ENCODE data around the gene PCP4L1.
A peak's percentile ranks its signal among the peaks of the same experiment; 100 is the strongest.

PCP4L1 gene

GRCh38 chr1:161267321-161267720, 8.8 kb downstream of the PCP4L1 start:
- no peak for DNase-seq (ENCODE audit: low spot score)

GRCh38 chr1:161273402-161273801, 14.9 kb downstream of the PCP4L1 start:
- DNase-seq (ENCODE audit: low spot score) = peak; percentile 28

GRCh38 chr1:161274874-161275273, 16.3 kb downstream of the PCP4L1 start:
- no peak for DNase-seq (ENCODE audit: low spot score)

GRCh38 chr1:161282991-161283390, 24.4 kb downstream of the PCP4L1 start:
- no peak for DNase-seq (ENCODE audit: low spot score)

GRCh38 chr1:161285113-161285512, 26.6 kb downstream of the PCP4L1 start:
- no peak for DNase-seq (ENCODE audit: low spot score)

- no peak for DNase-seq (ENCODE audit: low spot score)
Measured at GRCh38 chr1:161285521-161285920, 27.0 kb downstream of the PCP4L1 start.

- DNase-seq (ENCODE audit: low spot score) = no peak
Measured at GRCh38 chr1:161287482-161288054, 29.0 kb downstream of the PCP4L1 start.

GRCh38 chr1:161290779-161291178, 32.2 kb downstream of the PCP4L1 start:
- DNase-seq (ENCODE audit: low spot score) = no peak

GRCh38 chr1:161297415-161297814, 38.9 kb downstream of the PCP4L1 start:
- DNase-seq (ENCODE audit: low spot score) = no peak

- no peak for DNase-seq (ENCODE audit: low spot score)
Measured at GRCh38 chr1:161298116-161298515, 39.6 kb downstream of the PCP4L1 start.

GRCh38 chr1:161299347-161299746, 40.8 kb downstream of the PCP4L1 start:
- DNase-seq (ENCODE audit: low spot score) = no peak

GRCh38 chr1:161300478-161300877, 41.9 kb downstream of the PCP4L1 start:
- no peak for DNase-seq (ENCODE audit: low spot score)

GRCh38 chr1:161304927-161305866, 46.7 kb downstream of the PCP4L1 start:
- no peak for DNase-seq (ENCODE audit: low spot score)

- peak; percentile 40 for DNase-seq (ENCODE audit: low spot score)
Measured at GRCh38 chr1:161305867-161306519, 47.4 kb downstream of the PCP4L1 start.

- DNase-seq (ENCODE audit: low spot score) = peak; percentile 78
Measured at GRCh38 chr1:161307230-161307768, 48.8 kb downstream of the PCP4L1 start.

- no peak for DNase-seq (ENCODE audit: low spot score)
Measured at GRCh38 chr1:161307892-161308638, 49.5 kb downstream of the PCP4L1 start.

- DNase-seq (ENCODE audit: low spot score) = no peak
Measured at GRCh38 chr1:161309868-161310267, 51.3 kb downstream of the PCP4L1 start, which contains the start of gene MPZ. TSS of gene MPZ (minus strand) at chr1:161309968. CDS start at chr1:161309905, 63 bp downstream.

- no peak for DNase-seq (ENCODE audit: low spot score)
Measured at GRCh38 chr1:161311595-161312181, 53.1 kb downstream of the PCP4L1 start.

- DNase-seq (ENCODE audit: low spot score) = no peak
Measured at GRCh38 chr1:161313554-161314200, 55.1 kb downstream of the PCP4L1 start.

GRCh38 chr1:161314201-161314981, 55.8 kb downstream of the PCP4L1 start, which contains the start of gene SDHC:
TSS of gene SDHC (plus strand) at chr1:161314381. CDS start at chr1:161314406, 25 bp downstream.
- peak; percentile 94 for DNase-seq (ENCODE audit: low spot score)
